Heart right ventricle (tissue), 16 donors: ENCODE measurements around the gene SMIM38. TPM values are rescaled to one million over a fixed set of nuclear protein-coding genes. Genes with fewer than 3 reads are reported as not detected.

Experiments used
- ATAC-seq, 8 donors: fragments of 200-7000 bp; cut with Tn5 transposase; one replicate each; pipeline ENCODE4 v1.9.1; 2020; ENCODE audit warnings: mild to moderate bottlenecking in 8 of 8, moderate library complexity in 8 of 8, moderate number of reproducible peaks in 1 of 8
- DNase-seq, 2 donors: peaks; one replicate each; pipeline ENCODE4 v3.0.0-alpha.2; 2020
- H3K27ac ChIP-seq, 10 donors: fragments of 200-600 bp; sonication (generic) in 2 of 10; one replicate each; pipeline versions ENCODE4 v1.5.0 to v1.8.0; 2020 to 2022; ENCODE audit warnings: mild to moderate bottlenecking in 3 of 10
- H3K27me3 ChIP-seq, 7 donors: fragments of 200-600 bp; one replicate each; pipeline ENCODE4 v1.8.0; 2021 to 2022; ENCODE audit warnings: mild to moderate bottlenecking in 2 of 7
- H3K36me3 ChIP-seq, 9 donors: fragments of 200-600 bp; sonication (generic) in 1 of 9; one replicate each; pipeline versions ENCODE4 v1.5.0 to v1.8.0; 2020 to 2022; ENCODE audit warnings: mild to moderate bottlenecking in 2 of 9
- H3K4me1 ChIP-seq, 9 donors: fragments of 200-600 bp; sonication (generic) in 1 of 9; one replicate each; pipeline versions ENCODE4 v1.5.0 to v1.8.0; 2020 to 2022; ENCODE audit warnings: mild to moderate bottlenecking in 4 of 9
- H3K4me3 ChIP-seq, 10 donors: fragments of 200-600 bp; sonication (generic) in 2 of 10; one replicate each; pipeline versions ENCODE4 v1.5.0 to v1.8.0; 2020 to 2022; ENCODE audit warnings: mild to moderate bottlenecking in 7 of 10, moderate library complexity in 2 of 10
- H3K9me3 ChIP-seq, 11 donors: fragments of 200-600 bp in 10 of 11; sonication (generic) in 2 of 11; one replicate each; pipeline versions ENCODE4 v1.5.0 to v1.8.0; 2013 to 2022; ENCODE audit warnings: mild to moderate bottlenecking in 2 of 11, control low read depth in 1 of 11, moderate library complexity in 1 of 11
- CTCF ChIP-seq, 9 donors: fragments of 200-600 bp; sonication (generic) in 2 of 9; IDR thresholded peaks; one replicate each; pipeline versions ENCODE4 v1.5.0 to v1.8.0; 2021 to 2022; ENCODE audit warnings: antibody characterized with exemption in 9 of 9, mild to moderate bottlenecking in 5 of 9, moderate library complexity in 1 of 9
- WGBS, 2 donors: extraction: QIAGEN DNeasy Blood & Tissue Kit; methylation state at CpG; one replicate each; pipeline ENCODE4 v1.1.7; 2013; ENCODE audit warnings: inconsistent platforms in 1 of 2; 5-methylcytosine and 5-hydroxymethylcytosine counted together
- intact Hi-C, 10 donors: fragments of 100-400 bp; cut with DNase I; formaldehyde crosslinking; loops; one replicate each; pipeline versions ENCODE4 v1.11.1 to v1.14.2; 2022
- polyA plus RNA-seq, 2 donors: library from polyadenylated mRNA; stranded (reverse); fragments of 200-250 nt; gene quantifications; one replicate each; pipeline ENCODE4 v1.2.3, GENCODE V29; 2013
- total RNA-seq, 10 donors: library from RNA; stranded (reverse); fragmentation: NEBNext Ultra II Directional in 3 of 10; extraction: Animal tissue kit (Norgen Biotek cat#: 25700) in 3 of 10; gene quantifications; one replicate each; pipeline versions ENCODE4 v1.2.1 to v1.2.4, GENCODE V29; 2021 to 2023
- donor health status: Arrhythmogenic right ventricular cardiomyopathy.
- donor health status: ischemic (EF 13 %, LVEDD 7.1; RV severe dilation, severe dysfunction).
- donor health status: healthy with polysubstance abuse.
- donor health status: DM: no; HTN: yes; CAD: no.
- donor health status: DM: no; HTN: no; CAD: no.
- donor health status: ischemic (EF 25% LVEDD 6.9; RV normal size, moderate dysfunction).
- donor health status: ischemic (EF 25% LVEDD 5.7; RV mildly dilated, moderate dysfunction).
- donor health status: healthy.
- donor health status: DM: yes; HTN: yes; CAD: no.
- donor health status: Ischemic cardiomyopathy.
- donor health status: ischemic (EF 35%, LVEDD 5.7; RV mildly dilated, moderate dysfunction).
- donor health status: nonischemic (EF 11% LVEDD 7.7; RV severe dilation, severe dysfunction).
- donor health status: DM: yes; HTN: yes; CAD: no.
- donor health status: PGD.
- donor health status: ischemic (EF 29% LVEDD 5.4; RV normal size, mild dysfunction).
- donor health status: nonischemic (EF 23%, LVEDD 6.1; RV moderate dilation, normal function).

Gene SMIM38
- total and polyA plus RNA-seq, 12 donors, result 0.07 to 0.56 (median 0.18) TPM; not detected in 1

DNA sequence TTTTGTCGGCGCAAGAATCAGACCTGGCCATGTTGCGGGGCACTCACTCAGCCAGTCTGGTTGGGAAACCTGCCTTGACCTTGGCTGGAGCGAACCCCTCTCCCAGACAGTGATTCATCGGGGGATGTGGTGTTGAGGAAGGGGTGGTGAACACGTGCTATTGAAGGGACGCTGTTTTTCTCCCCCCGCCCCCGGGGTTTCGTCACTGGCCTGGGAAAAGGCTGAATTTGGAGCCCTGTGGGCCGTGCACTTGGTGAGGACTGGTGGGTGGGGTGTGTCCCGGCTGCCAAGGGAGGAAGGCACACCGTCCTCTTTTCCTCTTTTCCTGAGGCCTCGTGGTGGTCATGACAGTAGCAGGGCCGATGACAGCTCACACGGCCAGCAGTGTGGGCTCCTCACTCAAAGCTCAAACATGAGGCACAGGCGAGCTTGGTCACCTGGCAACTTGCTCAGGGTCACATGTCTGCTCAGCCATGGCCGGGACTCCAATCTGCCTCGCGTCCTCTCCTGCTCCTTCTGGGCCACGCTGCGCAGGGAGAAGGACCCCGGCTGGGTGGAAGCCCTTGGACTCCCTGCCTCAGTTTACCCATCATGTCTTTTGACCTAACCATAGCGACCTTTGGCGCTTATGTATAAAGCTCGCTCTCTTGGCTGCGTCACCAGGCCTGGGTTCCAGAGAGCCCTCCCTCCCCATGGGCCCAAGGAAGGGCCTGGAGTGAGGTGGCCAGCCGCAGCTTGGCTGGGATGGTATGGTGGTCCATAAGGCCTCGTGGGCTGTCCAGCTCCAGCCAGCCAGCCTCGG lies 49.4 kb downstream of the SMIM38 start:
- WGBS, 2 donors, result 92 to 95% methylated on average over 30 of the region's 30 CpGs
- intact Hi-C loops, result no loop called here
- H3K27ac ChIP-seq, result no peak overlapping the region

More for the DNA sequence above, 49.4 kb downstream of the SMIM38 start:
- H3K9me3 ChIP-seq, result peaks cover 0 to 9% (median 0%) of the 10 kb centered on the region in 11 donors
- H3K4me1 ChIP-seq, result peaks cover 3 to 11% (median 8%) of the 10 kb centered on the region in 9 donors
- DNase-seq, result no peak
- ATAC-seq, result no peak
- H3K4me3 ChIP-seq, result no peak overlapping the region
- TF ChIP-seq CTCF (IDR thresholded peaks at IDR 0.05), result no peak
- H3K36me3 ChIP-seq, result no peaks in the 10 kb centered on the region
- H3K27me3 ChIP-seq, result peaks cover 0 to 7% (median 0%) of the 10 kb centered on the region in 7 donors

Other genes with a start within 250 kb of the SMIM38 start
- gene MRGPRD, start 174.9 kb upstream of the SMIM38 start, total RNA-seq, result not detected
- gene MRGPRD, start 174.9 kb upstream of the SMIM38 start, polyA plus RNA-seq, result not detected
- 10 to 100 TPM in 1 of 10 donors, 1 to 10 TPM in 8, under 1 TPM in 1; 0.98 to 10.7 (median 1.6) TPM for gene MRGPRF, start 142.7 kb upstream of the SMIM38 start, total RNA-seq
- gene MRGPRF, start 142.7 kb upstream of the SMIM38 start, polyA plus RNA-seq, result 1 to 10 TPM; 7.2 to 7.9 TPM
- 10 to 100 TPM in 2 of 10 donors, 1 to 10 TPM in 8; 4.8 to 13.0 (median 7.8) TPM for gene TPCN2, start 107.0 kb upstream of the SMIM38 start, total RNA-seq
- gene TPCN2, start 107.0 kb upstream of the SMIM38 start, polyA plus RNA-seq, result 10 to 100 TPM in 1 of 2 donors, 1 to 10 TPM in 1; 3.4 to 19.2 TPM
- not detected for gene MYEOV, start 138.2 kb downstream of the SMIM38 start, total RNA-seq
- under 1 TPM in 1 of 2 donors, not detected in 1; 0.07 TPM for gene MYEOV, start 138.2 kb downstream of the SMIM38 start, polyA plus RNA-seq